Measurements from ENCODE around the gene METTL4.

- TF ChIP-seq, protein P1, sequence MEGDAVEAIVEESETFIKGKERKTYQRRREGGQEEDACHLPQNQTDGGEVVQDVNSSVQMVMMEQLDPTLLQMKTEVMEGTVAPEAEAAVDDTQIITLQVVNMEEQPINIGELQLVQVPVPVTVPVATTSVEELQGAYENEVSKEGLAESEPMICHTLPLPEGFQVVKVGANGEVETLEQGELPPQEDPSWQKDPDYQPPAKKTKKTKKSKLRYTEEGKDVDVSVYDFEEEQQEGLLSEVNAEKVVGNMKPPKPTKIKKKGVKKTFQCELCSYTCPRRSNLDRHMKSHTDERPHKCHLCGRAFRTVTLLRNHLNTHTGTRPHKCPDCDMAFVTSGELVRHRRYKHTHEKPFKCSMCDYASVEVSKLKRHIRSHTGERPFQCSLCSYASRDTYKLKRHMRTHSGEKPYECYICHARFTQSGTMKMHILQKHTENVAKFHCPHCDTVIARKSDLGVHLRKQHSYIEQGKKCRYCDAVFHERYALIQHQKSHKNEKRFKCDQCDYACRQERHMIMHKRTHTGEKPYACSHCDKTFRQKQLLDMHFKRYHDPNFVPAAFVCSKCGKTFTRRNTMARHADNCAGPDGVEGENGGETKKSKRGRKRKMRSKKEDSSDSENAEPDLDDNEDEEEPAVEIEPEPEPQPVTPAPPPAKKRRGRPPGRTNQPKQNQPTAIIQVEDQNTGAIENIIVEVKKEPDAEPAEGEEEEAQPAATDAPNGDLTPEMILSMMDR (IDR thresholded peaks at IDR 0.05): no peak
- TF ChIP-seq POLR2A (IDR thresholded peaks at IDR 0.05): no peak
- TF ChIP-seq EP300 (IDR thresholded peaks at IDR 0.05): no peak
These were observed 865 bp upstream of the METTL4 start for GRCh38 chr18:2572171-2572569.
